Measurements from ENCODE around the gene ADCY5. TPM values are rescaled to one million over a fixed set of nuclear protein-coding genes. Genes with fewer than 3 reads are reported as not detected.

Gene ADCY5
- total and polyA plus RNA-seq, 4 donors: 0.74 to 6.6 (median 2.9) TPM

GRCh38 chr3:123420416-123420968 is 28.4 kb downstream of the ADCY5 start:
- Histone ChIP-seq H3K36me3 (ENCODE audit: control insufficient read depth in 4 of 4, insufficient read depth in 3 of 4, low read depth in 1 of 4, low read length in 3 of 4) (no peaks in the 10 kb centered on the region), H3K27me3 (ENCODE audit: control insufficient read depth in 4 of 4, insufficient read depth in 4 of 4, low read length in 3 of 4) (no peaks in the 10 kb centered on the region), H3K9me3 (ENCODE audit: control insufficient read depth in 4 of 4, low read length in 3 of 4) (no peaks in the 10 kb centered on the region), H3K9ac (ENCODE audit: low read depth in 1 of 2, low read length in 2 of 2) (no peak overlapping the region), H3K27ac (ENCODE audit: low read depth in 1 of 2, low read length in 2 of 2) (no peak overlapping the region), H3K4me3 (ENCODE audit: low read depth in 1 of 3, low read length in 3 of 3) (no peak overlapping the region), H3K4me1 (ENCODE audit: control insufficient read depth in 4 of 4, insufficient read depth in 4 of 4, low read length in 3 of 4) (peaks cover 0 to 32% (median 30%) of the 10 kb centered on the region in 4 donors)
- DNase-seq (ENCODE audit: low spot score): no peak
- WGBS: 81% methylated on average over 8 of the region's 8 CpGs
- TF ChIP-seq CTCF (IDR thresholded peaks at IDR 0.05; ENCODE audit: low read depth, low read length, missing input control): no peak

GRCh38 chr3:123419850-123420297 is 29.0 kb downstream of the ADCY5 start:
- Histone ChIP-seq H3K4me3 (ENCODE audit: low read depth in 1 of 3, low read length in 3 of 3) (no peak overlapping the region), H3K9me3 (ENCODE audit: control insufficient read depth in 4 of 4, low read length in 3 of 4) (no peaks in the 10 kb centered on the region), H3K9ac (ENCODE audit: low read depth in 1 of 2, low read length in 2 of 2) (no peak overlapping the region), H3K27me3 (ENCODE audit: control insufficient read depth in 4 of 4, insufficient read depth in 4 of 4, low read length in 3 of 4) (no peaks in the 10 kb centered on the region), H3K27ac (ENCODE audit: low read depth in 1 of 2, low read length in 2 of 2) (no peak overlapping the region), H3K36me3 (ENCODE audit: control insufficient read depth in 4 of 4, insufficient read depth in 3 of 4, low read depth in 1 of 4, low read length in 3 of 4) (no peaks in the 10 kb centered on the region), H3K4me1 (ENCODE audit: control insufficient read depth in 4 of 4, insufficient read depth in 4 of 4, low read length in 3 of 4) (peaks cover 0 to 27% (median 25%) of the 10 kb centered on the region in 4 donors)
- DNase-seq (ENCODE audit: low spot score): no peak
- WGBS: 88% methylated on average over 7 of the region's 7 CpGs
- TF ChIP-seq JUND (IDR thresholded peaks at IDR 0.05) (peak in 1 of 2 donors; percentile 15), EGR1 (IDR thresholded peaks at IDR 0.05; ENCODE audit: low read depth in 2 of 2) (no peak)

GRCh38 chr3:123419181-123419849 is 29.6 kb downstream of the ADCY5 start:
- Histone ChIP-seq H3K27me3 (ENCODE audit: control insufficient read depth in 4 of 4, insufficient read depth in 4 of 4, low read length in 3 of 4) (no peaks in the 10 kb centered on the region), H3K36me3 (ENCODE audit: control insufficient read depth in 4 of 4, insufficient read depth in 3 of 4, low read depth in 1 of 4, low read length in 3 of 4) (no peaks in the 10 kb centered on the region), H3K9me3 (ENCODE audit: control insufficient read depth in 4 of 4, low read length in 3 of 4) (no peaks in the 10 kb centered on the region), H3K27ac (ENCODE audit: low read depth in 1 of 2, low read length in 2 of 2) (no peak overlapping the region), H3K4me1 (ENCODE audit: control insufficient read depth in 4 of 4, insufficient read depth in 4 of 4, low read length in 3 of 4) (peaks cover 0 to 22% (median 20%) of the 10 kb centered on the region in 4 donors), H3K9ac (ENCODE audit: low read depth in 1 of 2, low read length in 2 of 2) (no peak overlapping the region), H3K4me3 (ENCODE audit: low read depth in 1 of 3, low read length in 3 of 3) (no peak overlapping the region)
- DNase-seq (ENCODE audit: low spot score): no peak
- TF ChIP-seq RAD21 (IDR thresholded peaks at IDR 0.05): no peak
- TF ChIP-seq MAX (IDR thresholded peaks at IDR 0.05): no peak
- no peak for TF ChIP-seq GABPA (IDR thresholded peaks at IDR 0.05 in 1 of 2, conservative IDR thresholded peaks at IDR 0.05 in 1 of 2)
- no peak for TF ChIP-seq CTCF (IDR thresholded peaks at IDR 0.05; ENCODE audit: low read depth, low read length, missing input control)
- TF ChIP-seq REST (IDR thresholded peaks at IDR 0.05): no peak
- no peak for TF ChIP-seq EGR1 (IDR thresholded peaks at IDR 0.05; ENCODE audit: low read depth in 2 of 2)
- no peak for TF ChIP-seq YY1 (IDR thresholded peaks at IDR 0.05)
- no peak for TF ChIP-seq RXRA (IDR thresholded peaks at IDR 0.05)
- TF ChIP-seq TAF1 (conservative IDR thresholded peaks at IDR 0.05): no peak
- no peak for TF ChIP-seq JUND (IDR thresholded peaks at IDR 0.05)
- 90% methylated on average over 20 of the region's 20 CpGs for WGBS

Measured in liver (tissue), 9 donors.